Fibroblast of peridontal ligament (primary cell): ENCODE results near the gene GUCY2C.

Experiments used
- DNase-seq: peaks from one replicate; pipeline ENCODE4 v3.0.0-alpha.2; 2010; ENCODE audit errors: extremely low read depth

GUCY2C gene

DNA sequence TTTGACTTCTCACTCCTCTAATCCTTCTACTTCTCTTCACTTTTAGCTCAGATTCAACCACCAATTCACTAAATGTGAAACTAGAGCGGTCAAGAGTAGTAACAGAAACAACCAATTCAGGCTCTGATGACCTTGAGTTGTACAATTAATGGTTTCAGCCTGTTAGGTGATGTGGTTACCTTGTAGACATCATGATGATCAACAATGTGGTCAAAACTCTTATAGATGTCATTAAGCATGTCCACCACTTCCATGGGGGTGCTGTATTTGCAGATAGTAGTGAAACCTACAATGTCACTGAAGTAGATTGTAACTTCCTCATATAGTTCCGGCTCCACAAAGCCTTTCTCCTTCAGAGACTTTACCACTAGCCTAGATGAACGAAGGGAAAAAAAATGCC is 74.6 kb downstream of the GUCY2C start:
- no peak for DNase-seq

DNA sequence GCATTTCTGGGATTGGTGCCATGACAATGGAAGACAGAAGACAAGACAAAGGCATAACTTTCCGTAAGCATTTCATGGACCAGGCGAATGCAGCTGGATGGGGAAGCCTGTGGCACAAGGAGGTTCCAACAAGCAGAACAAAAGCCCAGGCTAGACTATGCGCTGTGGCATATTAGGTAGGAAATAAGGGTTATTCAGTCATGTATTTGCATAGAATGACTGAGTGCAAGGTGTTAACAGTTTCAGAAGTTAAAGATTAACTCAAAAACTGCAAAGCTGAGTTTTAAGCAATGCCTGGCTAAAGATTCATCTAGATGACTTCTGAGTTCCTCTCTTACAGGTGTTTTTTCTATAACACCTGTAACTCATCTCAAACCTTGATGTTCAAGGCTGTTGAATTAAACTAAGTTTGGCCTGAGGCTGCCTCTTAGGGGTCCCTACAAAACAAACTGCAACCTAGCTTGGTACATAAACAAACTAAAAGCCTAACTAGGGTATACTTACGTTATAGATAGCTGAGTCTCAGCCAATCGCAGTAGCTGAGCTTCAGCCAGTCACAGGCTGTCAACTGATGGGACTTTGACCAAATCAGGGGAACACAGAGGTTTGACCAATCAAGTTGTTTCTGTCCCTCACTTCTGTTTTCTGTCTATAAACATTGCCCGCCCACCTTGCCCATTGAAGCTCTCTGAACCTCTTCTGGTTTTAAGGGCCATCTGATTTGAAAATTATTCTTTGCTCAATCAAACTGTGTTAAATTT is 76.5 kb downstream of the GUCY2C start:
- no peak for DNase-seq

DNA sequence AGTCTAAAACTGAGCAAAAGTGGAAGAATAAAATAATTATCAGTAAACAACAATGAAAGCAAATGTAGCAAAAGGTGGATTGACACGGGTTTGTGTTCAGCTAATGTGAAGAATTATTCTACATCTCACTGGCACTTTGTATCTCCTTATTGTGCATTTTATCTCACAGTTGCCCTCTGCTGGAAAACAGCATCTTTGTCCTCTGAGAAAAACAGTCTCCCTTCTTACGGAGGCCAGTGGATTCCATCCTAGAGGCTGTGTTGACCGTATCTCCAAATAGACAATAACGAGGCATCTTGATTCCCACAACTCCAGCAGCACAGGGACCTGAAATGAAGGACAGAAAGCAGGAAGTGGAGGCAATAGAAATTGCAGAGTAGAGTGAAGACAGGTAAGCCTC is 77.4 kb downstream of the GUCY2C start:
- peak; percentile 40 for DNase-seq

DNA sequence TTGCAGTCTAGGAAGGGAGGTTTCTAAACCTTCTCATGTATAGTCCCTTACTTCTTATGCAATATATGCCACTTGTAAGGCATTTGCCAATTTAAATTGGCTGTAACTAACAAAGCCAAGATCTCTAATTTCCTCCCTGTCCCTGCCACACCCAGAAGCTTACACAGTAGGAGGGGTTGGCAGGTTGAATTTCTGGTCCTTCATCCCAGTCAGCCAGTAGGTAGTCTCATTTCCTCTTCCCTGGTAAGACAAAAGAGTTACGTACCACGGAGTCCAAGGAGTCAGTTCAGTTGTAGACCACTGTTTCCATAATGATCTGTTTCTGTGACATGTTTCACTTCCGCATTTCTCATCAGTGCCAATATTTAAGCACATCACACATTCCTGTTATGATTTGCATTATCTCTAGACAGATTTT is 81.7 kb downstream of the GUCY2C start:
- DNase-seq: no peak

DNA sequence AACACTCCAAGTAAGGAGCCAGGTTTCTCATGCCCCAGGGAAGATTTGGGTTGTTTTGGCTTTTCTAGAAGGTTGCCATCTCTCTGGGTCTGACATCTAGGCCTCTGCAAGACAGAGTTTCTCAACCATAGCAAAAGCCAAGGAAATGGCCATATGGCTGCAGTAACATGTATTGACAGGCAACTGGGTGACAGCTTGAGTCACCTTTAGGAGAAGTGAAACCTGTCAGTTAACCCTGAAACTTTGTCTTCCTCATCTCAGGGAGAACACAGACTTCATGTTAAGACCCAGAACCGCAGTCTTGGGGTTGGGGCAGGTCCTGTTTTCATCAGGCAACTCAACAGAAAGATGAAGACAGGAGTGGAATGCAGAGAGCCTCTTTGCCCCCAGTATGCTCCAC is 82.7 kb downstream of the GUCY2C start:
- no peak for DNase-seq

DNA sequence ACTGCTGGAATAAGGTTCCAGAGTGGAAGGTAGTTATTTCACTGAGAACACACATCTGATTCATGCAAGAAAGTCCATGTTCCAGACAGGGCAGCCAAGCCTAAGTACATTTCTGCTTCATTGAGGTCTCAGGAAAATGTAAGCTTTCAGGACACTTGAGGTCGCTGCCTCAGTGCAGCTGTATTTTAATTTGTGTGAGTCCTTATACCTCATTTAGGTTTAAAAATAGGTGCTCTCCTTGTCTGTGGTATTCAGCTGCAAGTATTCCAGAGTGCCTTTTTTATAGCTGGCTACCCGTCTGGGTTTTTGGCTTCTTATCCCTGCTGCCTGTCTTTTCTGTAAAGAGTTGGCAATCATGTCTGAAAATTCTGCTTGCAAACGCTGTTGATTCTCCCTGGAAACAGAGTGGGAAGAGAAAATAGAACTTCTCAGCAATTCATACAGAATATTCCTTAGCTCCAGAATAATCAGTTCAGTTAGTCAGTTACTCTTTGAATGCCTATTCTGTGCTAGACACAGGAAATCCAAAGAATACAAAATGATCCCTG is 83.4 kb downstream of the GUCY2C start:
- no peak for DNase-seq

DNA sequence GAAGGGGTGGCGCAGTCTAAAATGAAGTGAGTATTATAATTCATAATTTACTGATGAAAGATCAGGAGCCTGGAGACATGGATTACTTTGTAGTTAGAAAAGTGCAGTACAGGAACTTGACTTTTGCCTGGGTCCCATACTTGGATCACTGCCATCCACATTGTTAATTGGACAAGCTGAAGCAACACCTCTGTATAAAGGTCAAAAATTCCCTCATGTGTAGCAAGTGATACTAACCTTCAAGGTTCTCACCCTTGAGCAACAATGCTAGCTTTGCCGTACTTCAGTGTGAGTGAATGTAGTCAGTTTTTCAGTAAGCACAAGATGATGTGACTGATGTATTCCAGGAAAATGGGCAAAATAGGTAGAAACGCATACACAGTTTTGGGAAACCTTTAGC is 84.1 kb downstream of the GUCY2C start:
- DNase-seq: no peak

DNA sequence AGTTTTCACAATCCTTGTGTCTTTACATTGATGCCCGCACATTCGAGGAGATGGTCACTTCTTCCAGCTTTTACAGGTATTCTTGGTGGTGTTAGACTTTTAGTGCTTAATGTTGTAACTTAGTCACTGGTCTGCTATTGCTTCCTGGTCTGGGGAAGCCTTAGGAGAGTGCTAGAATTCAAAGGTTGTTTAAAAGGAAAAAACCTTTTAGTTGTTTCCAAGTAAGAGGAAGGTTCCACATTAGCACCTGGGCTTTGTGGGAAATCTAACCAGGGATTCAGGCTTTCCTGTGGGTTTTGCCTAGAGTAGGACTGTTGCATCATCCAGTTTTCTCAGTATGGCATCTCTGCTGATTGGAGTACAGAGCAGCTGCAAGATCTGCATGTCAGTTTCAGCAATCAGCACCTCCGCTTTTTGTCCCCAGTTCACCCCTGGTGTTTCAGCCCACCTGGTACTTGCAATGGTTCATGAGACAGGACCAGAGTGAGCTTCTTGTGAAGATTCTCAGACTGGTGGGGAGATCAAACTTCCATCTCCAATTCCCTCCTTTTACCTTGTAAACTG is 84.7 kb downstream of the GUCY2C start:
- no peak for DNase-seq

DNA sequence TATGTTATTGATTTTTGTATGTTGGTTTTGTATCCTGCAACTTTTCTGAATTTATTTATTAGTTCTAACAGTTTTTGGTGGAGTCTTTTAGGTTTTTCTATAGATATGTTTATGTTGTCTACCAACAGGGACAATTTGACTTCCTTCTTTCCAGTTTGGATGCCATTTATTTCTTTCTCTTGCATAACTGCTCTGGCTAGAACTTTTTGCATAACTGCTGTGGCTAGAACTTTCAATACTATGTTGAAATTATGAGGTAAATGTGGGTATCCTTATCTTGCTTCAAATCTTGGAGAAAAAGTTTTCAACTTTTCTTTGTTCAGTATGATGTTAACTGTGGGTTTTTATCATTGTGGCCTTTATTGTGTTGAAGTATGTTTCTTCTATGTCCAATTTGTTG is 88.8 kb downstream of the GUCY2C start:
- DNase-seq: no peak

DNA sequence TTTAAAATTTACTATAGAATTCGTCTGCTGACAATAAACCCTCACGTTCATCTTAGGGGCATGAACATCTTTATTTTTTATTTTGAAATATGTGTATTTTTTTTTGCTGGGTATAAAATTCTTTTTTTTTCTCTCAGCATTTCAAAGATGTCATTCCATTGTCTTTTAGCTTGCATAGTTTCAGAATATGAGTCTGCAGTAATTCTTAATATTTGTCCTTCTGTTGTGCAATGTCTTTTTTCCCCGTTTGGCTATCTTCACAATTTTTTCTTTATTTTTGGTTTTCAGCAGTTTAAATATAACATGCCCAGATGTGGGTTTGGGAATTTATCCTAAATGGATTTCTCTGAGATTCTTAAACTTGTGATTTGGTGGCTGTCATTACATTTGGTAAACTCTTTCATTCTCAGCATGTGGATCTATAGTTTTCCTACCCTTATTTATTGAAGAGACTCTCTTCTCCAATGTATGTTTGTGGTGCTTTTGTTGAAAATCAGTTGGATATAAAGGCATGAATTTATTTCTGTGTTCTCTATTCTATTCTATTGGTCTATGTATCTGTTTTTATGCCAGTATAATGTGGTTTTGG is 90.9 kb downstream of the GUCY2C start:
- DNase-seq: no peak

DNA sequence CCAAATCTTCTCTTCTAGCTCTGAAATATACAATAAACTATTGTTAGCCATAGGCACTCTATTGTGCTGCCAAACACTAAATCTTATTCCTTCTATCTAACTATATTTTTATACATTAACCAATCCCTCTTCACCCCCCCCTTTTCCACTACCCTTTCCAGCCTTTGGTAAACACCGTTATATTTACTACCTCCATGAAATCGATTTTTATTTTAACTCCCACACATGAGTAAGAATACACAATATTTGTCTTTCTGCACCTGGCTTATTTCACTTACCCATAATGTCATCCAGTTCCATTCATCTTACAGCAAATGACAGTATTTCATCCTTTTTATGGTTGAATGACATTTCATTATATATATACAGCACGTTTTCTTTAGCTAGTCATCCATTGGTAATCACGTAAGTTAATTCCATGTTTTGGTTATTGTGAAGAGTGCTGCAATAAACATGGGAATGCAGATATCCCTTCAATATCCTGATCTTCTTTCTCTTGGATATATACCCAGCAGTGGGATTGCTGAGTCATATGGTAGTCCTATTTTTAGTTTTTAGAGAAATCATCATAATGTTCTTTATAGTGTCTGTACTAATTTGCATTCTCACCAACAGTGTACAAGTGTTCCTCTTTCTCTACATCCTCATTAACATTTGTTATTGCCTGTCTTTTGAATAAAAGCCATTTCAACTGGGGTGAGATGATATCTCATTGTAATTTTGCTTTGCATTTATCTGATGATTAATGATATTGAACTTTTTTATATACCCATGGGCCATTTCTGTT is 94.5 kb downstream of the GUCY2C start:
- no peak for DNase-seq

DNA sequence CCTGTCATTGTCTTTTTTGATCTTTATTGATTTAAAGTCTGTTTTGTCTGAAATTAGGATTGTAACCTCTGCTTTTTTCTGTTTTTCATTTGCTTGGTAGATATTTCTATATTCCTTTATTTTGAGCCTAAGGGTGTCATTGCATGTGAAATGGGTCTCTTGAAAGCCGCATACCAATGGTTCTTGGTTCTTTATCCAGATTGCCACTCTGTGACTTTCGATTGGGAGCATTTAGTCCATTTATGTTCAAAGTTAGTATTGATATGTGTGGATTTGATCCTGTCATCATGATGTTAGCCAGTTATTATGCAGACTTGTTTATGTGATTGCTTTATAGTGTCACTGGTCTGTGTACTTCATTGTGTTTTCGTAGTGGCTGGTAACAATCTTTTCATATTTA is 98.9 kb downstream of the GUCY2C start:
- DNase-seq: no peak

DNA sequence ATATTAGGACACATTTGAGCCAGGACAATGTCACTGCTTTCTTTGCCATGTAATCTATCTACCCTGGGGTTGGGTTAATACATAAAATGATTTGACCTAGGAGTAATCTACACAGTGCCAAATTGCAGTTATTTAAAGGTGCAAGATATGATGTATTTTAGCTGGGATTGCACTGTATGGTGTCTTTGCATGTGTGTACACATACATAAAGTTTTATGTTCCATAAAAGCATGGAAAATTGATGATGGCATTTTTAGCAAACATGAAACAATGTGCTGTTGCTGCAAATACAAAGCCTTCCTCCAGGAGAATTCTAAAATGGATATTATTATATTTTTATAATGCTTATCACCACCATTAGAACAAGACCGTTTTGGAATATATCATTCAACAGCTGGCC is 104.7 kb downstream of the GUCY2C start:
- DNase-seq: no peak

DNA sequence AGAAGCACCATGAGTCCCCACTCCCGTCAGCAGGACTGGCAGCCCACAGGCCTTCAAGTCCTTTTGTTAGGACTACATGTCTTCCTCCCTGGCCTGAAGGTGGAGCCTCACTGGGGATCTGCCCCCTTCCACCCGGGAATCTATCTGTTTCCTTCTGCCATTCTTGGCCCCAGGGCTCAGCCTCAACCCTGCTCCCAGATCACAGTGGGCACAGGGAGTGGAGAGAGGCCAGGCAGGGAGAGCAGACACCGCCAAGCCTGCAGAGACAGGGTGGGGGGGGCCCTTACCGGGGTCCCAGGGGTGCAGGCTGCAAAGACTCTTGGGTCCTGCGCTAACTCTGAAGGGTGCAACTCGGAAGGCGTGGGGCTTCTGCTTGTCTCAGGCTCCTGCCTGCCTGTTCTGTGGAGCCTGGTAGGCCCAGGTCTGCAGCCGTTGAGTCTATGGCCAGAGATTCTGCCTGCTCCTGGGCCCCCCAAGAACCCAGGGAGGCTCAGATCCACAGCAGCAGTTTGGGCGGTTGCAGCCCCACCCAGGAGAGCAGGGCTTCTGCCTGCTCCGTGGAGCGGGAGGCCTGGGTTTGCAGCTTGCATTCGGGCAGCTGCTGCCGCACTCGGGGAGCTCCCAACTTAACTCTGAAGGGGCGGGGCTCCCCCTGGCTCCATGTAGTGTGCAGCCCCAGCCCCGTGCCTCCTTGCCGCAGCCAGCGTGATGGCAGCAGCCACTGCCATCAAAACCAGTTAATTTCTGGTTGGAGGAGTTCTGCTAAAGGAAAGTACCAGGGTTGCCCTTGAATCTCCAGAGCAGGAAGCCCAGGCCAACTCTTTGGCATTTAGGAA is 107.0 kb downstream of the GUCY2C start:
- DNase-seq: no peak

DNA sequence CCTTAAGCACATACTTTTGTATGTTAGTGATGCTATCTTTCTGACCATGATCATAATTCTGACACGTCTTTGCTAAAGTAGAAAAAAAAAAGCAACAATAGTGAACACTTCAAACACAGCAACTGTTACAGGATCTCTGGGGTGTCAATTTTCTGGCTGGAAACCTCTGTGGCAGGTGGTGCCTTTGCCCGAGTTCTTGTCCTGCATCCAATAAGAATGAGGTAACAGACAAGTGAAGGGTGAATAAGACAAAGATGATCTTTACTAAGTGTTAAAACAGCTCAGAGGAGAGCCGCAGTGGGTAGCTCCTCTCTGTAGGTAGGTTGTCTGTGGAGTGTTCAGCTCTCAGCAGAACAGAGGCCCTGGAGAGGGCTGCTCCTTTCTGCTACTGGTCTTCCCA is 107.8 kb downstream of the GUCY2C start:
- no peak for DNase-seq

DNA sequence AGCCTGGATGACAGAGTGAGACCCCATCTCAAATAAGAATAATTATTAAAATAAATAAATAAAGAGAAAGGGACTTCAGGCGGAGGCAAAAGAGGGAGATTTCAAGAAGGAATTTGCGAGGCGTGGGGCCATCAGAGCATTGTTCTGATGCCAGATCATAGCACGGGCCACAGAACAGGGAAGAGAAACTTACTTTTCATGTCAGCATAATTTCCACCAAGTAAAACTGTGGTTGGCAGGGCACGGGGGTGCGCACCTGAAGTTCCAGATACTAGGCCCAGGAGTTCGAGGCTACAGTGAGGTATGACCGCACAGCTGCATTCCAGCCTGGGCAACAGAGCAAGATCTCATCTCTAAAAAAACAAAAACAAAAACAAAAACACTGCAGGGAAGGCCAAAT is 117.8 kb downstream of the GUCY2C start:
- no peak for DNase-seq

DNA sequence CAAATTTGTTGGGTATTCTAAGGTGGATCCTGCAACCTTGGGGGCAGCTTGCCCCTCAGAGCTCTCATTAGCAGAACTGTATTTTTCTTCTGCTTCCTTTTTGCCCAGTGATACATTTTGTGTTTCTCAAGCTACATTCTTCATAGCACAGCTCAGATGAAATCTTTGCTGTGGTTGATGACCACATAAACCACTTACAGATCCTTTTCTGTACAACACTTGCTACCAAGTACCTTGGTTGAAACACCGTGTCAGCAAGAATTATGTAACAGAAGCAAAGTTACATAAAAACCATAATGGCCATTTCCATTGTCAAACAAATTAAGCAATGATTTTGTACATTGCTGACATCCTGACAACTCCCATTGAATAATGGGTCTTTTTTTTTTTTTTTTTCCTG is 119.1 kb downstream of the GUCY2C start:
- no peak for DNase-seq

DNA sequence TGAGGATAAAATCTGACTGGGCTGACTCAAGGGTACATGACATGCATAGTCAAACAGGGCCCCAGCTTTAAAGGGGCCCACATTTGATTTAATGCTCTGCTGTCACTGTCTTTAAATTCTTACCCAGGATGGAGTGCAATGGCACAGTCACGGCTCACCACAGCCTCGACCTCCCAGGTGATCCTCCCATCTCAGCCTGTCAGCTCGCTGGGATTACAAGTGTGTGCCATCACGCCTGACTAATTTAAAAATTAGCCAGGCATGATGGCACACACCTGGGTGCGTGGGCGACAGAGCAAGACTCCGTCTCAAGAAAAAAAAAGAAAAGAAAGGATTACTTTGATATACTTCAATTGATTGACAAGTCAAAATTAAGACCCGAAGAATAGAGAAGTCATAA is 119.5 kb downstream of the GUCY2C start:
- DNase-seq: no peak

DNA sequence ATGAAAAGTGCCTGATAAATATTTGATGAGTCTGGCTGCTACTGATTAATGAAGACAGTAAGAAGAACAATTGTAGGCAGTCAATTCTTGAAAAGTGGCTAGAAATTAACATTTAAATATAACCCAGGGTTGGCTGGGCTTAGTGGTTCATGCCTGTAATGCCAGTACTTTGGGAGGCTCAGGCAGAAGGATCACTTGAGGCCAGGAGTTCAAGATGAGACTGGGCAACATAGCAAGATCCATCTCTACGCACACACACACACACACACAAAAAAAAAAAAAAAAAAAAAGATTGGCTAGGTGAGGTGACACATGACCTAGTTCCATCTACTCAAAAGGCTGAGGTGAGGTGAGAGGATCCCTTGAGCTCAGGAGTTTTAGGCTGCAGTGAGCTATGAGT is 120.8 kb downstream of the GUCY2C start:
- DNase-seq: no peak

DNA sequence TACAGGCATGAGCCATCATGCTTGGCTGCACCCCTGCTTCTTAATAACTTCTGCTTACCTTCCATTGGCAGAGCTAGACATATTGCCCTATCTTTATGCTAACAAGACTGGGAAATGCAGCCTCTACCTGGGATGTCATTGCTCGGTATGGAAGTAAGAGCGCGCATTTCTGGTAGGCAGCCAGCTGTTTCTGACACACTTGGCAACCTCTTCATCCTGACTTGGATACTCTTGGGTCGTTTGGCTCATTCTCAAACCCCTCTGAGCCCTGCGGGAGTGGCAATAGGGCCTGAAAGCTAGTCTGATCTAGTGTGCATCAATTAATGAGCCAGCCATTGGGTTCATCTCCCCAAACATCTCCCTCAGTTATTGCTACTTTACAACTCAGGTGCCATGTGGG is 123.3 kb downstream of the GUCY2C start:
- no peak for DNase-seq

DNA sequence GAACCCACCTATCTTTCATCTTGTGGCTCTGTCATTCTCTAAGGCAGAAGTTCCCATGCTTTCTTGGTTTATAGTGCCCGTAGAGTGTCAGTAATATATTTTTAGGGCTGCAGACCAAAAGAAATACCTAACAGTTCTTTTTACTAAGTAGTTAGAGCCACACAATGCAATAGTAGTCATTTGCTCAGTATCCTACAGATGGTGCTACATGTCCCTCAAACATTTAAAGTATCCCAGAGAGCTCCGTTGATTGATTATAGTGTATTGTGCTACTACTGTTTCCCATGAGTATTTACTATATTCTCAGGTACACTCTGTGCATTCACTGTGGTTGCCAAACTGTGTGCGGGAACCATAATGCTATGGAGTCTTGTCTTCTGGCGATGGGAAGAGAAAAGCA is 124.0 kb downstream of the GUCY2C start:
- DNase-seq: no peak

DNA sequence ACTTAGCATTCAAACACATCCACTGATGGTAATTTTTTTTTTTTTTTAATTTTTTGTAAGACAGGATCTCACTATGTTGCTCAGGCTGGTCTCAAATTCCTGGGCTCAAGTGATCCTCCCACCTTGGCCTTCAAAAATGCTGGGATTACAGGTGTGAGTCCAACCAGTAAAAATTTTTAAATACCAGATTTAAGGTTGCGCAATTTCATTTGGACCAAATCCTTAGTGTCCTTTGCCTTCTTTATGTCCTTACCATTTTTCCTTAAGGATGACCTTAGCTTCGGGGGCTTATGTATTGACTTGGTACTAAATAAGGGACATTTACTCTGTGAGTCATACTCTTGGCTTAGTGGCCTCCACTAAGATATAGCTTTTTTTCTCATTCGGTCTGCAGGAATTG is 124.6 kb downstream of the GUCY2C start:
- no peak for DNase-seq
